ENCODE results near the gene AMN1.
"Not testable (repeated sequence)": the region's sequence is repeated elsewhere in the genome, so short reads cannot be mapped to it uniquely, and the experiment has no call there.

Gene AMN1

DNA sequence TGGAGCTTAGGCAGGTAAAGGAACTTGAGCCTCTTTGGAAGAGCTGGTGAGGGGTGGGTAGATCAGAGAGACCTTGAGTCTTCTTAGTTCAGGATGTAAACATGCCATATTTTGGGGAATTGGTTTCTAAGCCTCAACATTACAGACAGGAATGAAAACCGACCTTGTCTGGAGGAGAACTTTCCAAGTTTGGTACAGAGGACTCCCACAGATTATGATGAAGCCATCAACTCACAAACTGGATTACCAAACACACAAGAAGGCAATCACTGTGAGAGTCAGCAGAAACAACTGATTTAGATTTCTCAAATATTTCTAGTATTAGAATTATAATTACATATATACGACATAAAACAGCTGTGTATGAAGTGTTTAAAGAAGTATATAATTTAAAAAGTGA is 22.3 kb upstream of the AMN1 start:
- no peak for DNase-seq (ENCODE audit: insufficient read length)
- no peak for FAIRE-seq
- TF ChIP-seq POLR2AphosphoS5 (IDR thresholded peaks at IDR 0.05; ENCODE audit: low read depth, low read length) (no peak), POLR2A (IDR thresholded peaks at IDR 0.05; ENCODE audit: low read depth, low read length) (no peak)

DNA sequence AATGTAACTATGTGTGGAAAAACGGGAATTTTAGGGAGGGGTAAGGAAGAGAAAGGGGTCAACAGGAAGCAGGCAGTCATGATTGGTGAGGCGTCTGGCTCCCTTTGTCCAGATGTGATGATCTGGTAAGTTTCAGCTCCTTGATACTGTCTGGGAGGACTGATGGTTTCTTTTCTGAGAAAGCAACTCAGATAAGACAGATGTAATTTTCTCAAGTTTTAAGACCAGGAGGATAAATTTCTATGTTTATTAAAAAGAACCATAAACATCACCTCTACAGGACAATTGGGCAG is 21.9 kb upstream of the AMN1 start:
- DNase-seq (ENCODE audit: insufficient read length) = no peak
- no peak for TF ChIP-seq TAF1 (IDR thresholded peaks at IDR 0.05; ENCODE audit: borderline replicate concordance, low read depth, low read length)
- no peak for TF ChIP-seq POLR2A (IDR thresholded peaks at IDR 0.05; ENCODE audit: low read depth, low read length)
- TF ChIP-seq POLR2AphosphoS5 (IDR thresholded peaks at IDR 0.05; ENCODE audit: low read depth, low read length) = no peak
- no peak for FAIRE-seq

DNA sequence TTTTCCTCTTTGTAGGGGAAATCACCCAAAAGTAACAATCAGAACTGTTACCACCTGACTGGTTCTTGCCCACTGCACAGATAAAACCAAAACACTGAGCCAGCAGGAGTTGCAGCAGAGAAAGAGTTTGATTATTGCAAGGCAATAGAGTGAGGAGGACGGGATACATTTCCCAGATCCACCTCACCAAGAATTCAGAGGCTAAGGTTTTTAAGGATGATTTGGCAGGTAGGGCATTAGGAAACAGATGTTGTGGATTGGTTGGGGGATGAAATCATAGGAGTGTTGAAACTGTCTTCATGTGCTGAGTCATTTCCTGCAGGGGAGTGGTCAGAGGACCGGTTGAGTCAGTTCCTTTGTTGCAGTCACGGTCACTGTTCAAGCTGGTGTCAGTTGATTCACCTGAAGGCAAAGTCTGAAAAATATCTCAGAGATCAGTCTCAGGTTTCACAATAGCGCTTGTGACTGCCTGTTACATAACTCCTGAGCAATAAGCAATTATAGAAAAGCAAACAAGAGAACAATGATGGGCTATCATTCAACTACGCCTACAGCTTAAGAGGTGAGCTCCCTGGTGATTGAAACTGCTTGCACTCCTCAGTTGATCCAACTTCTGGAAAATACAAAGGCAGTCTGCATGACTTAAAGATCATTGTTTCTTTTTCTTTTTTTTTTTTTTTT is 20.3 kb upstream of the AMN1 start:
- FAIRE-seq = peak; percentile 93
- DNase-seq (ENCODE audit: insufficient read length) = peak; percentile 52
- TF ChIP-seq POLR2AphosphoS5 (IDR thresholded peaks at IDR 0.05; ENCODE audit: low read depth, low read length) (peak; percentile 84), TAF1 (IDR thresholded peaks at IDR 0.05; ENCODE audit: borderline replicate concordance, low read depth, low read length) (peak; percentile 78; the same call in 1 of the 2 replicates), POLR2A (IDR thresholded peaks at IDR 0.05; ENCODE audit: low read depth, low read length) (peak; percentile 79)

DNA sequence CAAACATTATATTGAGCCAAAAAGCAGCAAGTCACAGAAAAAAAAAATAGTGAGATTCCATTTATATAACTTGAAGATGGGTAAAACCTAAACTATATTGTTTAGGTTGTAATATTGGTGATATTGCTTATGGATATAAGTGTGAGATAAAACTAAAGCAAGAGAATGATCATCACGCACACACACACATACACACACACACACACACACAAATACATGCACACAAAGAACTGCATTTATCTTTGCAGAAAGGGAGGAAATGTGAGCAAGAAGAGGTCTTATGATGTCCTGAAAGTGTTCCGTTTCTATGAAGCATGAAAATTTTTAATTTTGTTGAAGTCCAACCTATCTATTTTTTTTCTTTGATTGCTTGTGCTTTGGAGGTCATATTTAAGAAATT is 16.4 kb upstream of the AMN1 start:
- FAIRE-seq (no peak), DNase-seq (ENCODE audit: insufficient read length) (no peak)
- TF ChIP-seq POLR2A (IDR thresholded peaks at IDR 0.05; ENCODE audit: low read depth, low read length) (no peak), TAF1 (IDR thresholded peaks at IDR 0.05; ENCODE audit: borderline replicate concordance, low read depth, low read length) (no peak), POLR2AphosphoS5 (IDR thresholded peaks at IDR 0.05; ENCODE audit: low read depth, low read length) (no peak)

DNA sequence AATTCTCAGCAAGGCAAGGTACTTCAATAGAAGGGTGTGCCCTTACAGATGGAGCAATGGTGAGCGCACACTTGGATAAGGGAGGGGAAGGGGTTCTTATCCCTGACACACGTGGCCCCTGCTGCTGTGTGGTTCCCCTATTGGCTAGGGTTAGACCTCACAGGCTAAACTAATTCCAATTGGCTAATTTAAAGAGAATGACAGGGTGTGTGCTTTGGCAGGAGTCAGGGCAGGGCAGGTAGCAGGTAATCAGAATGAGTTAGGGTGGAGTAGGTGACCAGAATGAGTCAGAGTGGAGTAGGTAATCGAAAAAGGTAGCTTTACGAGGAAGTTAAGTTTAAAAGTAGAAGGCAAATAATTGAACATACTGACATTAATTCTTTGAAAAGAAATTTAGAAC is 15.5 kb upstream of the AMN1 start:
- not testable (repeated sequence) for DNase-seq (ENCODE audit: insufficient read length); FAIRE-seq

DNA sequence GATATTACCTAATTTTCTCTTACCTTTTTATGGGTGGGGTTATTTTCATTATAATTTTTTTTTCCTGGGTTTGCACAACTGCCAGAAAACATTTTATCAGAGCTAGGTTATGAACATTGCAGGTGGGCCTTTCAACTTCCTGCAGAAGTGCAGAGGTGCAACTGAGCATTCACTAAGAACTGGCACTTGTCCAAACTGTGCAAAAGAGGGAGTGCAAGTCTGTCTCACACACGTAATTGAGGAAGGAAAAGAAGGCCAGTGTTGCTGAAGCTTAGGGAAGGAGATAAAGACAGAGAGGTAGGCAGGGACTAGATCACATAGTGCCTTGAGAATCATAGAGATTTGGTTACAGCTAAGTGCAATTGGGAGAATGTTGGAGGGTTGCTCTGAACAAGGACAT is 14.1 kb upstream of the AMN1 start:
- FAIRE-seq = no peak

DNA sequence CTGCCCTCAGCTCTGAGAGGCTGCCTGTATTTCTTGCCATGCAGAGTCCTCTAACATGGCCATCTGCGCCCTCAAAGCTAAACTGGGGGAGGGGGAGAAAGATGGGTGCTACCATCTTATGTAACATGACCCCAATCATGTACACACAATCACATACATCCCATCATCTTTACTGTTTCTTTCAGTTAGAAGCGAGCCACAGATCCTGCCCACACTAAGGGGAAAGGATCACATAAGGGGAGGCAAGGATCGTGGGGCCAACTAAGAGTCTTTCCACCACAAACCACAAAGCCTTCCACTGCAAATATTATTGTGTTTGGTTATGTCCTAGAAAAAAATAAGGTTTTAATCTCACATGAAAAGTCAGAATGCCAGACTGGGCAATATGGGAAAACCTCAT is 11.8 kb upstream of the AMN1 start:
- FAIRE-seq (no peak), DNase-seq (ENCODE audit: insufficient read length) (no peak)
- TF ChIP-seq POLR2AphosphoS5 (IDR thresholded peaks at IDR 0.05; ENCODE audit: low read depth, low read length) (no peak), TAF1 (IDR thresholded peaks at IDR 0.05; ENCODE audit: borderline replicate concordance, low read depth, low read length) (no peak), POLR2A (IDR thresholded peaks at IDR 0.05; ENCODE audit: low read depth, low read length) (no peak)

More for the DNA sequence above, 14.1 kb upstream of the AMN1 start:
- DNase-seq (ENCODE audit: insufficient read length) = no peak
- no peak for TF ChIP-seq POLR2AphosphoS5 (IDR thresholded peaks at IDR 0.05; ENCODE audit: low read depth, low read length)
- no peak for TF ChIP-seq TAF1 (IDR thresholded peaks at IDR 0.05; ENCODE audit: borderline replicate concordance, low read depth, low read length)
- no peak for TF ChIP-seq POLR2A (IDR thresholded peaks at IDR 0.05; ENCODE audit: low read depth, low read length)

DNA sequence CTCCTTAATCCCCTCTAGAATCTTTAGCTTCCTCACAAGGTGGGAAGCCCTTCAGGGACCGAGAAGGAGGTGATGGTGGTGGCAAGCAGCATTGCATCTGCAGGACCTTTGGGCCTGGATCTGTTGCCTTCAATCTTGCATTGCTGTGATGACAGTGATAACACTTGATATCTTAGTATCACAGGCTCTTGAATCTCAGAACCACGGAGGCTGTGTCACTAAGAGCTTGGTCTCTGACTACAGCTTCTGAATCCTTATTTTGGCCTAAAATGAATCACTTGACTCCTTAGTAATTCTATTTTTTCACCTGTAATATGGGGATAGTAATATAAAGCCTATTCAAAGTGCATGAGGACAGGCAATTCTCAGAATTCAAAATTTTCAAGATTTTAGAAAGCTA is 8.9 kb upstream of the AMN1 start:
- TF ChIP-seq POLR2A (IDR thresholded peaks at IDR 0.05; ENCODE audit: low read depth, low read length) (no peak), POLR2AphosphoS5 (IDR thresholded peaks at IDR 0.05; ENCODE audit: low read depth, low read length) (no peak), TAF1 (IDR thresholded peaks at IDR 0.05; ENCODE audit: borderline replicate concordance, low read depth, low read length) (no peak)
- DNase-seq (ENCODE audit: insufficient read length) = no peak
- no peak for FAIRE-seq

DNA sequence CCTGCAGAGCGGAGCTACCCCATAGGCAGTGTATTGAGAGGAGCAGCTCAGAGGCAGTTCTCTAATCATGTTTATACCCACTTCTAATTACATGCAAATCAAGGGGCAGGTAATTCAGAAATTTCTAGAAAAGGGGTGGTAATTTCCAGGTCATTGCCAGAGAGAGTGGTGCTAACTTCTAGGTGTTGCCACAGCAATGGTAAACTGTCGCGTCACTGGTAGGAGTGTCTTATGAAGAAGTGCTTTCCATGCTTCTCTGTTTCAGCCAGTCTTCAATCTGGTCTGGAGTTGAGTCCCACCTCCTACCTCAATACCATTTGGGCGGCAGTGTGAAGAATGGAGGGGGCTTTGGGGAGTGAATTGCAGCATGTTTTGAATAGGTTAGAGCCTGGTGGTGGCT is 8.5 kb upstream of the AMN1 start:
- TF ChIP-seq TAF1 (IDR thresholded peaks at IDR 0.05; ENCODE audit: borderline replicate concordance, low read depth, low read length) = no peak
- TF ChIP-seq POLR2AphosphoS5 (IDR thresholded peaks at IDR 0.05; ENCODE audit: low read depth, low read length) = no peak
- TF ChIP-seq POLR2A (IDR thresholded peaks at IDR 0.05; ENCODE audit: low read depth, low read length) = no peak
- DNase-seq (ENCODE audit: insufficient read length) (no peak), FAIRE-seq (no peak)

DNA sequence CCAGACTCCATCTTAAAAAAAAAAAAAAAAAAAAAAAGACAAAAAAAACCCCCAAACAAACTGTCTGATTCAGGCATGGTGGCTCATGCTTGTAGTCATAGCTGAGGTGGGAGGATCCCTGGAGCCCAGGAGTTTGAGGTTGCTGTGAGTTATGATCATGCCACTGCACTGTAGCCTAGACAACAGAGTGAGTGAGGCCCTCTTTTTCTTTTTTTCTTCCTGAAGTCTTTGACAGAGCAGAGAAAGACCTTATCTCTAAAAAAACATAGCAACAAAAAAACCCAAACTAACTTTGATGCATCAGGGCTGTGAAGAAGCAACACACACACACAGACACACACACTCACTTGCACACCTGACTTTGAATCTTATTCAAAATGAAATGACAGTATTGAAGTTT is 7.7 kb upstream of the AMN1 start:
- DNase-seq (ENCODE audit: insufficient read length) = no peak
- no peak for FAIRE-seq
- TF ChIP-seq POLR2A (IDR thresholded peaks at IDR 0.05; ENCODE audit: low read depth, low read length) (no peak), TAF1 (IDR thresholded peaks at IDR 0.05; ENCODE audit: borderline replicate concordance, low read depth, low read length) (no peak), POLR2AphosphoS5 (IDR thresholded peaks at IDR 0.05; ENCODE audit: low read depth, low read length) (no peak)

DNA sequence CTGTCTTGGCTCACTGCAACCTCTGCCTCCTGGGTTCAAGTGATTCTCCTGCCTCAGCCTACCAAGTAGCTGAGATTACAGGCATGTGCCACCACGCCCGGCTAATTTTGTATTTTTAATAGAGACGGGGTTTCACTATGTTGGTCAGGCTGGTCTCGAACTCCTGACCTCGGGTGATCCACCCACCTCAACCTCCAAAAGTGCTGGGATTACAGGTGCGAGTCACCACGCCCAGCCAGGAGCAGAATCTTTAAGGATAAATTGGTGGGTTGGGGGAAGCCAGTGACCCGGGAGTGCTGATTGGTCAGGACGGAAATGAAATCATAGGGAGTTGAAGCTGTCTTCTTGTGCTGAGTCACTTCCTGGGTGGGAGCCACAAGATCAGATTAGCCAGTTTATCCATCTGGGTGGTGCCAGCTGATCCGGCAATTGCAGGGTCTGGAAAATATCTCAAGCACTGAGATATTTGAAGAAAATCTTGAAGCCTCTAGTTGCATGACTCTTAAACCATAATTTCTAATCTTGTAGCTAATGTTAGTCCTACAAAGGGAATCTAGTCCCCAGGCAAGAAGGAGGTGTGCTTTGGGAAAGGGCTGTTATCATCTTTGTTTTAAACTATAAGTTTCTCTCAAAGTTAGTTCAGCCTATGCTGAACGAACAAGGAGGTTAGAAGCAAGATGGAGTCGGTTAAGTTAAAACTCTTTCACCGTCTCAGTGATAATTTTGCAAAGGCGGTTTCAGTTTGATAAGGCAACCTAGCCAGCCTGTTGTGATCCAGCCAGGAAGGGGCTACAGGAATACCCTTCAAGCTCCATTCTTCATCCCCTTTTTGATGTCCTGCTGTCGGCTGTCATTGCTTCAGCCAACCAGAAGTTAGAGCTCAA is 5.0 kb upstream of the AMN1 start:
- FAIRE-seq; DNase-seq (ENCODE audit: insufficient read length): not testable (repeated sequence)

DNA sequence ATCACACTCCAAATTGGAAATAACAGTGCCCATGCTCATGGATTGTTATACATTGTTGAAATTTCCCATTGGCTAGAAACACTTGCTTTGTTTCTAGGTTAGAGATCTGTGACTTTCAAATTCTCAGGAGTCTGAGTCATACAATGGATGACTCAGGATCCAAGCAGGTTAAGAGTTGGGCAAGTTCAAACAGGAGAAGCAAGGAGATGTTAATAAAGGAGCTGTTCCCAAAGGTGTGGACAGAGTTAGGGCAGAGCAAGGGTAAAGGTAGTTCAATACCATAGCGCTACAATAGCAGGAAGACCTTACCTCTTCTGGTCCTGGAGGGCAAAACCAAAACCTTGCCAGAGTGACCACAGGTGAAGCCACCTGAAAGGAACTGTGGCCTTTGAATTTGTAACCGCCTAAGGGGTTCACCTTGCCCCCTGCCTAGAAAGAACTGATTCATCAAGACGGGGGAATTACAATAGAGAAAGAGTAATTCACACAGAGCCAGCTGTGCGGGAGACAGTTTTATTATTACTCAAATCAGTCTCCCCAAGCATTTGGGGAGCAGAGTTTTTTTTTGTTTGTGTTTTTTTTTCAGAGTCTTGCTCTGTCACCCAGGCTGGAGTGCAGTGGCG is 4.2 kb upstream of the AMN1 start:
- FAIRE-seq = no peak
- DNase-seq (ENCODE audit: insufficient read length) = no peak
- TF ChIP-seq POLR2A (IDR thresholded peaks at IDR 0.05; ENCODE audit: low read depth, low read length) (no peak), POLR2AphosphoS5 (IDR thresholded peaks at IDR 0.05; ENCODE audit: low read depth, low read length) (no peak), TAF1 (IDR thresholded peaks at IDR 0.05; ENCODE audit: borderline replicate concordance, low read depth, low read length) (no peak)

DNA sequence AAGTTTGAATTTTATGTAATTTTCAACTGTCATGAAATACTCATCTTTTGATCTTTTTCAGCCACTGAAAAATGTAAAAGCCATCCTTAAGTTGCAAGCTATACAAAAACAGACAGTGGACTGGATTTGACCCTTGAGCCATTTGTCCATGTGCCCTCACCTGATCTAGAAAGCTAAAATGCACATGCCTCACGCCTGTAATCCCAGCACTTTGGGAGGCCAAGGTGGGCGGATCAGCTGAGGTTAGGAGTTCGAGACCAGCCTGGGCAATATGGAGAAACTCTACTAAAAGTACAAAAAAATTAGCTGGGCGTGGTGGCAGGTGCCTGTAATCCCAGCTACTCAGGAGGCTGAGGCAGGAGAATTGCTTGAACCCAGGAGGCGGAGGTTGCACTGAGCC is 2.4 kb upstream of the AMN1 start:
- DNase-seq (ENCODE audit: insufficient read length); FAIRE-seq: not testable (repeated sequence)

Data from GM12892 (cell line).